ENCODE measurements around the gene C1QTNF2. TPM values are rescaled to one million over a fixed set of nuclear protein-coding genes. Genes with fewer than 3 reads are reported as not detected.

The C1QTNF2 gene
- polyA plus RNA-seq, 3 donors = not detected

GRCh38 chr5:160357394-160357793, 13.0 kb downstream of the C1QTNF2 start:
- H3K9ac ChIP-seq (ENCODE audit: insufficient read depth, low read length, poor library complexity, severe bottlenecking) = no peak overlapping the region
- H3K9me3 ChIP-seq (replicated peaks in 1 of 2; ENCODE audit: control insufficient read depth in 1 of 2, insufficient read depth in 1 of 2, low read length in 2 of 2) = no peaks in the 10 kb centered on the region
- 78% methylated on average over 5 of the region's 7 CpGs for WGBS (ENCODE audit: insufficient coverage)
- no peak overlapping the region for H3K4me2 ChIP-seq (replicated peaks; ENCODE audit: extremely low read depth, low read length, poor library complexity, severe bottlenecking)
- H3K36me3 ChIP-seq (replicated peaks in 1 of 2; ENCODE audit: control insufficient read depth in 1 of 2, insufficient read depth in 2 of 2, low read length in 2 of 2) = no peaks in the 10 kb centered on the region
- no peaks in the 10 kb centered on the region for H3K36me3 Mint-ChIP-seq
- H2AFZ ChIP-seq (ENCODE audit: insufficient read depth, low read depth, low read length, poor library complexity, severe bottlenecking) = no peak overlapping the region
- no peak for TF ChIP-seq CTCF (IDR thresholded peaks at IDR 0.05)
- intact Hi-C loops (cut with micrococcal nuclease) = no loop called here
- H3K27ac ChIP-seq (ENCODE audit: low read depth in 1 of 2, low read length in 2 of 2) = no peak overlapping the region
- peaks cover 0 to 6% (median 0%) of the 10 kb centered on the region in 3 donors for H3K27me3 Mint-ChIP-seq (ENCODE audit: low read depth in 3 of 3)
- peaks cover 2% of the 10 kb centered on the region for H3K4me1 Mint-ChIP-seq
- peaks cover 0 to under 1% (median 0%) of the 10 kb centered on the region in 7 donors for H3K9me3 Mint-ChIP-seq
- H3K27me3 ChIP-seq (ENCODE audit: control insufficient read depth in 2 of 2, insufficient read depth in 2 of 2, low read length in 2 of 2) = no peaks in the 10 kb centered on the region
- H3K4me1 ChIP-seq (ENCODE audit: control insufficient read depth in 1 of 2, insufficient read depth in 2 of 2, low read length in 2 of 2) = no peaks in the 10 kb centered on the region
- no peak overlapping the region for H3K4me3 ChIP-seq (replicated peaks in 1 of 3; ENCODE audit: low read depth in 2 of 3, low read length in 3 of 3)
- H4K20me1 ChIP-seq (ENCODE audit: insufficient read depth, low read length) = no peaks in the 10 kb centered on the region
- H3K27ac Mint-ChIP-seq = no peak overlapping the region
- H3K79me2 ChIP-seq (ENCODE audit: insufficient read depth, low read length) = no peaks in the 10 kb centered on the region
- H3K4me3 Mint-ChIP-seq = no peak overlapping the region
- DNase-seq = no peak

- no peaks in the 10 kb centered on the region for H3K4me1 ChIP-seq (ENCODE audit: control insufficient read depth in 1 of 2, insufficient read depth in 2 of 2, low read length in 2 of 2)
- H4K20me1 ChIP-seq (ENCODE audit: insufficient read depth, low read length) = no peaks in the 10 kb centered on the region
- H3K36me3 Mint-ChIP-seq = no peaks in the 10 kb centered on the region
- H3K36me3 ChIP-seq (replicated peaks in 1 of 2; ENCODE audit: control insufficient read depth in 1 of 2, insufficient read depth in 2 of 2, low read length in 2 of 2) = no peaks in the 10 kb centered on the region
- no peak overlapping the region for H3K4me2 ChIP-seq (replicated peaks; ENCODE audit: extremely low read depth, low read length, poor library complexity, severe bottlenecking)
- H3K9ac ChIP-seq (ENCODE audit: insufficient read depth, low read length, poor library complexity, severe bottlenecking) = no peak overlapping the region
- H3K27me3 ChIP-seq (ENCODE audit: control insufficient read depth in 2 of 2, insufficient read depth in 2 of 2, low read length in 2 of 2) = no peaks in the 10 kb centered on the region
- no peak overlapping the region for H3K4me3 ChIP-seq (replicated peaks in 1 of 3; ENCODE audit: low read depth in 2 of 3, low read length in 3 of 3)
- WGBS (ENCODE audit: insufficient coverage) = 88% methylated on average over 4 of the region's 7 CpGs
- no peaks in the 10 kb centered on the region for H3K9me3 ChIP-seq (replicated peaks in 1 of 2; ENCODE audit: control insufficient read depth in 1 of 2, insufficient read depth in 1 of 2, low read length in 2 of 2)
- H3K79me2 ChIP-seq (ENCODE audit: insufficient read depth, low read length) = no peaks in the 10 kb centered on the region
- no peak overlapping the region for H3K27ac ChIP-seq (ENCODE audit: low read depth in 1 of 2, low read length in 2 of 2)
- H3K9me3 Mint-ChIP-seq = peaks cover 0 to 3% (median 0%) of the 10 kb centered on the region in 7 donors
- intact Hi-C loops (cut with micrococcal nuclease) = no loop called here
- H3K4me3 Mint-ChIP-seq = no peak overlapping the region
- peaks cover 2% of the 10 kb centered on the region for H3K4me1 Mint-ChIP-seq
- peaks cover 0 to 6% (median 0%) of the 10 kb centered on the region in 3 donors for H3K27me3 Mint-ChIP-seq (ENCODE audit: low read depth in 3 of 3)
- DNase-seq = no peak
- H2AFZ ChIP-seq (ENCODE audit: insufficient read depth, low read depth, low read length, poor library complexity, severe bottlenecking) = no peak overlapping the region
- no peak for TF ChIP-seq CTCF (IDR thresholded peaks at IDR 0.05)
- no peak overlapping the region for H3K27ac Mint-ChIP-seq
Observed at GRCh38 chr5:160356550-160357347, 13.7 kb downstream of the C1QTNF2 start.

Measured in CD14-positive monocyte (primary cell).